Raji (cell line): ENCODE measurements around the gene CHMP2B.

ENCODE experiments used
- POLR2A ChIP-seq: IDR thresholded peaks from 2 replicates; pipeline ENCODE4 v1.6.1; 2011; ENCODE audit warnings: low read depth, low read length, control low read depth; ENCODE audit not compliant: insufficient read depth

CHMP2B gene, protein sequence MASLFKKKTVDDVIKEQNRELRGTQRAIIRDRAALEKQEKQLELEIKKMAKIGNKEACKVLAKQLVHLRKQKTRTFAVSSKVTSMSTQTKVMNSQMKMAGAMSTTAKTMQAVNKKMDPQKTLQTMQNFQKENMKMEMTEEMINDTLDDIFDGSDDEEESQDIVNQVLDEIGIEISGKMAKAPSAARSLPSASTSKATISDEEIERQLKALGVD

DNA sequence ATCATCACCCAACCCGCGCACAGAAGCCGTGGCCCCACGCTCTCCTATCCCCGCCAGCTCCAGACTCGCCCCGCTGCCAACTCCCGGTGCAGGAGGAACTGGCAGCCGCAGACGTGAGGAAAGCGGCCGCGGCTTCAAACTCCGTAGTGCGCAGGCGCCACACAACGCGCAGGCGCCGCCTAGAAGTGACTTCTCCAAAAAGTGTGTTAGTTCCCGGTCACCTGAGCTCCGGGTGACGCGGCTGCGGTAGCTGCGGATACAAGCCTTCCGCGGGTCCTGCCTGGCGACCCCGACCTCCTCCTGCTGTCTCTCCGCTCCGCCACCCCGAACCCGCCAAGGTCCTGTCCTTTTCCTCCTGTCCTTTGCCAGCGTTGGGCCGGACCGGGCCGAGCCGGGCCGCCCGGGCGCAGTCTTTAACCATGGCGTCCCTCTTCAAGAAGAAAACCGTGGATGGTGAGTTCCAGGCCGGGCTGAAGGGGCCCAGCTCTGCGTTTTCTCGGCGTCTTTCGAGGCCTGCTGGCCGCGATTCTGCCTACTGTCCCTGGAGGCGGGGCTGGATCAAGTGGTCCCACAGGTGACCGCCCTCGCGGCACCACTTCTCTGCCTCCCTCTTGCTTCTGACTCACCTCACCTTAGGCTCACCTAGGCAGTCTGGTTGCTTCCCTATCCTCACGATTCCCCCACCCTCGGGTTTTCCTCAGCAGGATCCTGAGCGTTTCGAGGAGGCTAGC lies at the start of gene CHMP2B:
TSS of gene CHMP2B (plus strand) at position 206 of the 731 bp plus-strand sequence. CDS start at position 420, 214 bp downstream.
- peak; percentile 85 for TF ChIP-seq POLR2A

DNA sequence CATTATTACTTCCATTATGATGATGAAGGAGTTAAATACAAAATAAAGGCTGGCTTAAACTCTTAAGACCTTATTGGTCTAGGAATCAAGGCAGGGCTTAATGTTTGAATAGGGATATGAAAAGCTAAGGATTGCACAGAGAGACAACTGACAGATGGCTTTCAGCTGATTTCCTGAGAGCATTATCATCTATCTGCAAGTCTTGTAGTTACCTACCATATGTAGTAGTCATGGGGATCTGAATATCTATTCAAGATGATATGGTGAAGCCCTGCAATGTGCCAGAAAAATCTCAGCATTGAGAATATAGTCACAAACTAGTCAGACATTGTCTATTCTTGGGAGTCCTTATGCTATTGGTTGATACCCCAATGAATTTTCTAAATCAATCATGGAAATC lies 47.5 kb upstream of the CHMP2B start:
- TF ChIP-seq POLR2A, result no peak

GRCh38 chr3:87181551-87181950 lies 45.6 kb upstream of the CHMP2B start:
- TF ChIP-seq POLR2A, result no peak

GRCh38 chr3:87182023-87182422 lies 45.1 kb upstream of the CHMP2B start:
- no peak for TF ChIP-seq POLR2A

DNA sequence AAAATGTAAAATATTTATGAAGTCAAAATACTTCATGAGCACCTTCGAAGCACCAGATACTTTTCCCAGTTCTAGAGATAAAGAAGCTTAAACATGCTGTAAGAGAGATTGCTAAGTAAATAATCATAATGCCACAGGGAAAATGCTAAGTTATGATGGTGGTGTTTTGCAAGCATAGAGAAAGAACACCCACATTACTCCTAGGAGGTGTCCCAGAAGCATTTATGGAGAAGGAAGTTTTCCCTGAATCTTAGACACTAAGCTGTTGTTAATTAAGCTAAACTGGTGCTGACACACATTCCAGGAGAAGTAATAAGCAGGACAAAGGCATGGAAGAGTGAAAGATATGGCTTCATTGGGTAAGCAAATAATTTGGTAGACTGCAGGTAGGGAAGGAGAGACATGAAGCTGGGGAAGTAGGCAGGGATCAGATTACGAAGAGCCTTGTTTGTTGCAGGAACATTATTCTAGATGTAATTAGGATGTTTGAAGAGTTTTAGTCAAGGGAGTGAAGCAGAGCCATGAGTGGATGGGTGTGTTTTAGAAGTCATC lies 40.4 kb upstream of the CHMP2B start:
- no peak for TF ChIP-seq POLR2A

- TF ChIP-seq POLR2A, result no peak
Measured at GRCh38 chr3:87191175-87191574, 35.9 kb upstream of the CHMP2B start.

- TF ChIP-seq POLR2A, result no peak
Measured at GRCh38 chr3:87191641-87192040, 35.5 kb upstream of the CHMP2B start.

DNA sequence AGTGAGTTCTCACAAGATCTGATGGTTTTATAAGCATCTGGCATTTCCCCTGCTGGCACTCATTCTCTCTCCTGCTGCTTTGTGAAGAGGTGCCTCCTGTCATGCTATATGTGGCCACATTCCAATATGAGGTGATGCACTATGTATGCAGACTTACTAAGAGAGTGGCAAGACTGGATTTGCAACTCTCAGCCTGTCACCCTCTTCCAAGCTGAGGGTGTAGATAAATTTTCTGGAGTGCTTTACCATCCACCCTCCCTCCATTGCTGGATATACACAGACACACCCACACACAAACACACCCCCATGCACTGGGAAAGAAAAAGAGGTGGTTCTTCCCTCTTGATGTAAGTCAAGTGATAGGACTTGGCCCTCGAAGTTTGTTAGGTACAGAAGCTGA lies 30.2 kb upstream of the CHMP2B start:
- TF ChIP-seq POLR2A, result no peak

DNA sequence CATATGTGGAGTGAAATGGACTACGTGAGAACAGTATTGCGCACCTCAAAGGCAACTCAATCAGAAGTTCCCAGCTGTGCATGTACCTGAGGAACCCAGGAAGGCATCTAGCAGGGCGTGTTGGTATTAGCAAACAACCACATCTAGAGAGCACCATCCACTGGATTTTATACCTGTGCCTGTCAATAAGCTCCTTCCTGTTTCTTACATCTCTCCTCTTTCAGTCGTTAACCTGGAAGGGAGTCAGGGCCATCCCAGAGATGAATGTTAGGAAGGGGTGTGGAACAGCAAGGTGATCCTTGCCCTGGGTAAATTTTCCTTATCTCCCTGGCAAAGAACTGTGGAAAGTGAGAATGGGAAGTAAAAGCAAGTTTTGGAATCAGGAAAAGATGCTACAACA lies 29.6 kb upstream of the CHMP2B start:
- TF ChIP-seq POLR2A, result no peak

GRCh38 chr3:87198774-87199173 lies 28.3 kb upstream of the CHMP2B start:
- TF ChIP-seq POLR2A, result no peak

- TF ChIP-seq POLR2A, result no peak
Measured at GRCh38 chr3:87199628-87200027, 27.5 kb upstream of the CHMP2B start.

GRCh38 chr3:87200060-87200647 lies 27.0 kb upstream of the CHMP2B start:
- TF ChIP-seq POLR2A, result no peak

- TF ChIP-seq POLR2A, result no peak
Measured at GRCh38 chr3:87201727-87202126, 25.4 kb upstream of the CHMP2B start.

GRCh38 chr3:87203809-87204208 lies 23.3 kb upstream of the CHMP2B start:
- TF ChIP-seq POLR2A, result no peak

DNA sequence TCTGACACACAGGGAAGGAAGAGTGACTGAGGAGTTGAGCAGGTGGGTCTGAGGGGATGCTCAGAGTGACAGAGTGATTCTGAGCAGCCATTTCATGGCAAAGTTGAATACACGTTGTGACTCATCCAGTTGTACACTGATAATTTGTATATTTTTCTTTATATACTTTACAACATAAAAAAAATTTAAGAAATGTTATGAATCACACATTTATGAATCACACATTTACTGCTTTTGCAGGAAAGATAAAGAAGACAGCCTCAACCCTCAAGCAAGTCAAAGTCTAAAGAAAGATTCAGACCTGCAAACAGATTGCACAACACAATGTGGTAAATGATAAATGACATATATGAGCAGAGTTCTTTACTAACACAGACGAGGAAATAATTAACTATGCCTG lies 21.0 kb upstream of the CHMP2B start:
- no peak for TF ChIP-seq POLR2A

GRCh38 chr3:87206635-87207034 lies 20.5 kb upstream of the CHMP2B start:
- TF ChIP-seq POLR2A, result no peak

GRCh38 chr3:87207460-87207859 lies 19.6 kb upstream of the CHMP2B start:
- no peak for TF ChIP-seq POLR2A

GRCh38 chr3:87209111-87209510 lies 18.0 kb upstream of the CHMP2B start:
- no peak for TF ChIP-seq POLR2A
